Left renal cortex interstitium (tissue), 4 donors: ENCODE results near the gene MORF4L1. TPM values are rescaled to one million over a fixed set of nuclear protein-coding genes. Genes with fewer than 3 reads are reported as not detected.
"Not testable (repeated sequence)": the region's sequence is repeated elsewhere in the genome, so short reads cannot be mapped to it uniquely, and the experiment has no call there.

Experiments
- DNase-seq, 4 donors: peaks; one replicate each; pipeline ENCODE4 v3.0.0-alpha.2; 2013; ENCODE audit warnings: low read depth in 4 of 4, low spot score in 2 of 4, missing footprints in 1 of 4
- polyA plus RNA-seq, 4 donors: library from polyadenylated mRNA; unstranded; fragments of 120-200 nt; gene quantifications; one replicate each; pipeline ENCODE4 v1.2.1, GENCODE V29; 2013; ENCODE audit not compliant: insufficient read length in 4 of 4

Gene MORF4L1, protein sequence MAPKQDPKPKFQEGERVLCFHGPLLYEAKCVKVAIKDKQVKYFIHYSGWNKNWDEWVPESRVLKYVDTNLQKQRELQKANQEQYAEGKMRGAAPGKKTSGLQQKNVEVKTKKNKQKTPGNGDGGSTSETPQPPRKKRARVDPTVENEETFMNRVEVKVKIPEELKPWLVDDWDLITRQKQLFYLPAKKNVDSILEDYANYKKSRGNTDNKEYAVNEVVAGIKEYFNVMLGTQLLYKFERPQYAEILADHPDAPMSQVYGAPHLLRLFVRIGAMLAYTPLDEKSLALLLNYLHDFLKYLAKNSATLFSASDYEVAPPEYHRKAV
- polyA plus RNA-seq, result 100 to 1,000 TPM; 702 to 832 (median 748) TPM

DNA sequence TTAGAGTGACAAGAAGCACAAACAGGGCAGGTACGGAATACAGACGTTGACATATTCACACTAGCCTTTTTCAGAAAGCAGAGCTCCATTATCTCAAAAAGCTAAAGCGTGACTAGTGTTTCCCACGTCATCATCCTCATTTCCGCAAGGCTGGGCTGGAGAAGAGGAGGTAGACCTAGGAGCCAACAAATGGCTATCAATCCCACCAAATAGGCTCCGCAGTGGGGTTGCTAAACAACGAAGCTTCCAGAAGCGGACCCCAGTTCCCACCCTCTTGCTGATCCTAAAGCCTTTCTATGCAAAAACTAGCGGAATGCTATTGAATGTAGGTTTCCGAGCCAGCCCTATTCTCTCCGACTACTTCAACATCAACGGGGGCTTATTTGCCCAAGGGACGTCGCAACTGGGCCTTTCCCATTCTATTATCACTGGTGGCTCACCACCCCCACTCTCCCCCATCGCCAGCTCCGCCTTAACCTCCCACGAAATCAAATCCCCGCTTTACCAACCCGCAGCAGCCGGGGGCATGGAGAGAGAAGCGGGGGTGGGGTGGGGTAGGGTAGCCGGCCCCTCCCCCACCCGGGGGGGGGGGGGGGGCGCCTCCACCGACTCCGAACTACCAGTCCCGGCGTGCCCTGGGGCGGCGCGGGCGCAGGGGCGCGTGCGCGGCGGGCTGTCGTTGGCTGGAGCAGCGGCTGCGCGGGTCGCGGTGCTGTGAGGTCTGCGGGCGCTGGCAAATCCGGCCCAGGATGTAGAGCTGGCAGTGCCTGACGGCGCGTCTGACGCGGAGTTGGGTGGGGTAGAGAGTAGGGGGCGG is at the start of gene MORF4L1:
MORF4L1 (plus strand) TSS at position 736 of the 817 bp plus-strand sequence. CDS start 128 bp downstream, outside the sequence.
- DNase-seq, result peak; percentile 77 to 91 (median 88)

DNA sequence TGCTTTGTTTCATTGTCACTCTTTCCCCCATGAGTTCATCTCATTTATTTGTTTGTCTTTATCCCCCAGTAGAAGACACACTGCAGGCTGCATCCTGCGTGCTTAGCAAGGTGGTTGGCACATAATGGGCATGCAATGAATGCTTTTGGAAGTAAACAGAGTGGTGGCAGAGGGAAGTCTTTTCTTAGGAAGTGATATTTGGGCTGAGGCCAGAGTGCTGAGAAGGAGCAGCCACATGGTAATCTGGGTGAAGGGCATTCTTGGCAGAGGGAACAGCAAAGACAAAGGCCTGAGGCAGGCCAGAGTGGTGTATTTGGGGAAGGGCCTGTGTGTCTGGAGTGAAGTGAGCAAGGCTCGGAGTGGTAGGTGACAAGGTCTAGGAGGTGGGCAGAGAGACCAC is 43.8 kb upstream of the MORF4L1 start:
- no peak for DNase-seq

DNA sequence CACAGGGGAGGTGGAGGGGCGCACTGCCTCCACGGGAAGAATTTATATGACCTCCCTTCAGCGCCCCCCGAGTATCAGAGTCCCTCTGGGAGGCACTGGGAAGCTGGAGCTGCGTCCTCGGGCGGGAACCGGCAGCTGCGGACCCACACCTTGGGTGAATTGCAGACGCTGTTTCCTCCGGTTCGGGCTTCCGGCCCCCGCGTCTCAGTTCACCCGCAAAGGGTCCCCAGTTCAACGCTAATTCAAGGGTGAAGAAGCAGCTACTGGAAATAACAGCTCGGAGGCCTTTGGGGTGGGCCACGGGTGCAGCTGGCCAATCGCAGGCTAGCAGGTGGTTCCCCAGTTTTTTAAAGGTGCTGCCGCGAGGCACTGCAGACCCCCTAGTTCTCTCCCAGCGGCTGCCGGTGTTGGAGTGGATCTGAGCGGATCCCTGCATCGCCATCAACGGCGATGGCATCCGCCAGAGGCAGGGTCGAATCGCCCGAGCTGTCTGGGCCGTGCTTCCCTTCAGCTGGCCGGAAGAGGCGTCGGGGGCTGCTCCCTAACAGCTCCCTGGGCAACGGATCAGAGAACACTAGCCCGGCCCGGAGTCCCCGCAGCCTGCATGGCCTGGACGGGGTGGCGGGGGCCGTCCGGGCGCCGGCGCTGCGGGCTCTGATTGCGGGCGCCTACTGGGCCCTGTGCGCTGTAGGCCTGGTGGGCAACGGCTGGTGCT is 42.0 kb upstream of the MORF4L1 start:
- DNase-seq, result no peak

DNA sequence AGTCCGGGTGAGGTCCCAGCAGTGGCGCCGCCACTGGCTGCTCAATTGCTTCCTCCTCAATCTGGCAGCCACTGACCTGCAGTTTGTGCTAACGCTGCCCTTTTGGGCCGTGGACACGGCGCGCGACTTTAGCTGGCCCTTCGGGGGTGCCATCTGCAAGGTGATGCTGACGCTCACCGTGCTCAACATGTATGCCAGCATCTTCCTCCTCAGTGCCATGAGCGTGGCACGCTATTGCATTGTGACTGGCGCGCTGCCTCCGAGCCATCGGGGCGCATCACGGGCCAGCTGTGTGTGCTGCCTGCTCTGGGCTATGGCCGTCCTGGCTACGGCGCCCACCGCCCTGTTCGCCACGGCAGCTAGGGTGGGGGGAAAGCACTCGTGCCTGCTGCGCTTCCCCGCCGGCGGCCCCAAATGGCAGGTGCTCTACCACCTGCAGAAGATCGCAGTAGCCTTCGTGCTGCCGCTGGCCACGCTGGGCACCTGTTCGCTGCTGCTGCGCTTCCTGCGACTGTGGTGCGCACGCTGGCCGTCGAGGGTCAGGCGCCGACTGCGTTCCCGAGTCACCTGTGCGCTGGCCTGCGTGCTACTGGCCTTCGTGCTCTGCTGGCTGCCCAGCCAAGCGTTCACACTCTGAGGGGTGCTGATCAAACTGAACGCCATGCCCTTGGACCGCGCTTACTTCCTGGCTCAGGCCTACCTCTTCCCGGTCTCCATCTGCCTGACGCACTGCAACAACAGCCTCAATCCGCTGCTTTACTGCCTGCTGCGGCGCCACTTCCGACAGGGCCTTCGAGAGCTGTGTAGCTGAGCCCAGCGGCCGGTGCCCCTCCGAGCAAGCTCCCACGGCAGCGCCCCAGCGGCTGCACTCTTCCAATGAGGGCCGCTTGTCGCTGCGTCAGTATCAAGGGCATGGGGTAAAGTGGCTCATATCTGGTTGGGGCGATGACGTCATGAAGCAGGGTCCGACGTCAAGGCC is 41.2 kb upstream of the MORF4L1 start:
- DNase-seq, result no peak

DNA sequence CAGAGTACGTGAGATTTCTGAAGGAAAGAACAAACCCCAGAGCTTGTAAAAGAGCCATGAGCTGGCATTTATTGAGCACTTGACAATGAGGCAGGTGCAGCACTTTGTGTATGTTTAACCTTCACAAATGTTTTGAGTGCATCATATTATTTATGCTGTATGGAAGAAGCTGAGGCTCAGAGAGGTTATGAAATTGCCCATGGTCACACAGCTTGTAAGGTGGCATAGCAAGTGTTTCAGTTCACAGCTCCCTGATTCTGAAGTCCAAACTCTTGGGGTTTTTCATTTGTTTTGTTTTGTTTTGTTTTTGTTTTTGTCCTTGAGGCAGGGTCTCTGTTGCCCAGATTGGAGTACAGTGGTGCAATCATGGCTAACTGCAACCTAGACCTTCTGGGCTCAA is 36.4 kb upstream of the MORF4L1 start:
- DNase-seq, result no peak

DNA sequence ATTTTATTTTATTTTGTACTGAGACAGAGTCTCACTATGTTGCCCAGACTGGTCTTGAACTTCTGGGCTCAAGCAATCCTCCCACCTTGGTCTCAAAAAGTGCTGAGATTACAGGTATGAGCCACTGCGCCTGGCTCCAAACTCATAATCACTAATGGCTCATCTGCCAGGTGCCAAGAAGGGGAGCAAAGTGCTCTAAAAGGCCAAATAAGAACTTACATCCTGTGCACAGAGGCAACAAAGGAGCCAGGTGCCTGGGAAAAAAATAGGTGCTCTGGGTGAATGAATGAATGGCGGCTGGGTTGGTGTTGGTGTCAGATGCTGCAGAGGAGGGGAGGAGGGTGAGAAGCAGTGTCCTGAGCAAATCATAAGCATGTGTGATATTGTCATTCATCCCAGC is 35.6 kb upstream of the MORF4L1 start:
- no peak for DNase-seq

DNA sequence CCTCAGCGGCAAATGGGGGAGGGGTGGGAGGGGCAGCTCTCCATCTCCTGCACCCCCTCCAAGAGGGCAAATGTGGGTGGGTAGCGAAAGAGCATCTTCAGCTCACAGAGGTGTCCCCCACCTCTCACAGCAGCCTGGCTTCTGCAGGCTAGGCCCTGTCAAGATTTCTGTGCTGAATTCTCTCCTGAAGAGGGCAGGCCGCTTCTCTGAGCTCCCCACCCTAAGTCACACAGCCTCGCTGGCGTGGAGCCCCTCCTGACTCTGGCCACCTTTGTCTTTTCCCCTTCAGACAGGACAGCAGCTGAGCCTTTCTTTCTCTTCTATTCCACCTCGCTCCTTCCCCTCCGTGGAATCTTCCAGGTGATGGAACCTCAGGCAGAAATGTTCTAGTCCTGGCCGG is 35.1 kb upstream of the MORF4L1 start:
- DNase-seq, result no peak

DNA sequence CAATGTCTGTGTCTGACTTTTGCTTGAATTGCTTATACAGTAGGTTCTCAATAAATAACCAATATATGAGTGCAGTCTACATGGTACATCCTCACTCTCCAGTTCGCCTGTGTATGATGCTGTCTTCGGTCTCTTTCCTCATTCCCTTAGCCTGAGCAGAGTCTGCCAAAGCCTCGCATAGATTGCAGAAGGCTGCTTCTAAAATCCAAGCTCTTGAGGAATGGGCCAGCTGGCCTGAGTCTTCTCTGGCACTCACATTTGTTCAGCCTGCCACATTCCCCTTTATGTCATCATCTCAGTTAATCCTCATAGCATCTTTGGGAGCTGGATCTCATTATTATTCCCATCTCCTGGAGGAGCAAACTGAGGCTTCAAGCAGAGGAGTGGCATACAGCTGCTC is 34.2 kb upstream of the MORF4L1 start:
- DNase-seq, result no peak

DNA sequence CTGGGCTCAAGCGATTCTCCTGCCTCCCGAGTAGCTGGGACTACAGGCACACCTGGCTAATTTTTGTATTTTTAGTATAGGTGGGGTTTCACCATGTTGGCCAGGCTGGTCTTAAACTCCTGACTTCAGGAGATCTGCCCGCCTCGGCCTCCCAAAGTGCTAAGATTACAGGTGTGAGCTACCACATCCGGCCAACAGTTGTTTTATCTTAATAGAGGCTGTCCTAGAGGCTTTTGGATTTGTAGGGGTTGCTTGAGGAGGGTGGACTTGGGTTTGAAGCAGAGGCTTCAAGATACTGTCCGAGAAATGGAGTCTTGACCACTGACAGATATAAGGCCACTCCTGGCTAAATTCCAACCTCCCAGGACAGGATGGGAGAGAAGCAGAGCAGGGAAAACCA is 33.5 kb upstream of the MORF4L1 start:
- DNase-seq, result not testable (repeated sequence)

DNA sequence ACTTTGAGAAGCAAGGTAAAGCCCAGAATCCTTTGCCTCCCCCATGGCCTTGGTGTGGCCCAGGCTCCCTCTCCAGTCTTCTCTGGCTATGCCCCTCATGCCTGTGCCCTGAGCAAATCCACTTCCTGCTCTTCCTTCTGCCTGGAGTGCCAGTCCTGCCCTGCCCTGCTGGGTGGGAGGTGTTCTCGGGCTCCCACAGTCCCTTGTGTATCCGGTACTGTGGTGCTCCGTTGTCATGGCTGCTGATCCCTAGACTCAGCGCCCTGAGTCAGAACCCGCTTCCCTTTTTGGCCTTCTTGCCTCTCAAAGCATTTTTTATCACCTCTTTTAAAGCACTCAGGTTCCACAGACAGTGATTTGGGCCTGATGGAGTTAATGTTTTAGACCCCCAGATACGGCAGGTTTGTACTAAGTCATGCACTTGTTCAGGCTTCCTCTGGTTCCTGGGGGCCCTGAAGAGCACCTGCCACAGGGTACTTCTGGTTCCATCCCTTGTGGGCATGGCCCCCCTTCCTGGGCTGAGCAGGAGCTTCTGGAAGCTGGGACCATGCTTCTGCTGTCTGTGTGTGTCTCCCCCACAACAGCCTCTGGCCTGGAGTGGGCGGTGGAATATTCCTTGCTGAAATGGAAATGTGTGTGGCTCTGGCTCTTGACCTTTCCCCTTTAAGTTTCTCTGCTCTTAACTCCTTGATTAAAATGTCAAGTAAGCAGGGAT is 31.9 kb upstream of the MORF4L1 start:
- no peak for DNase-seq

DNA sequence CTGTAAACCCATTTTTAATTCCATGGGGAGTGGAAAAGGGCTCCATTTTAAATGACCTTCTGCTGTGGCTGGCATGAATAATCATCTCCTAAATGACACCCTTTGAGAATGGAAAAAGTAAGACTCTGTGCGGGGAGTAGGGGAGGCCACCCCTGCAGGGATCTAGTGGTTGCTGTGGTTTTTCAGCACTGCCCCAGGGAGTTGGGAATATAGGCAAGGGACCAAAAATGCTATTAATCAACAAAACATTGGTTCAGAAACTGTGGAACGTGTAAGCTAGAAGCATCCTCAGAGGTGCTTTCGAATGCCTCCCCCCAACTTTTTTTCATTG is 31.3 kb upstream of the MORF4L1 start:
- no peak for DNase-seq

DNA sequence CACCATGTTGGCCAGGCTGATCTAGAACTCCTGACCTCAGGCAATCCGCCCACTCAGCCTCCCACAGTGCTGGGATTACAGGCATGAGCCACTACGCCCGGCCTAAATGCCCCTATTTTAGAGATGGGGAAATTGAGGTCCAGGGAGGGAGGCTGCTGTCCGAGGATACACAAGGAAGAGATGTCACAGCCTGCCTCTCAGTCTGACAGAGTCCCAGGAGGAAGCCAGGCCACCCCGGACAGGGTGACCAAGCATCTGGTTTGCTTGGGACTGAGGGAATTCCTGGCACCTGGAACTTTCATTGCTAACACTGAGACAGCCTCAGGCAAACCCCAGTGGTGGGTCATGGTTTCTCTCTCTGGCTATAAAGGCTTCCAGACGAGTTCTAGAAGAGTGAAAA is 30.8 kb upstream of the MORF4L1 start:
- DNase-seq, result no peak

DNA sequence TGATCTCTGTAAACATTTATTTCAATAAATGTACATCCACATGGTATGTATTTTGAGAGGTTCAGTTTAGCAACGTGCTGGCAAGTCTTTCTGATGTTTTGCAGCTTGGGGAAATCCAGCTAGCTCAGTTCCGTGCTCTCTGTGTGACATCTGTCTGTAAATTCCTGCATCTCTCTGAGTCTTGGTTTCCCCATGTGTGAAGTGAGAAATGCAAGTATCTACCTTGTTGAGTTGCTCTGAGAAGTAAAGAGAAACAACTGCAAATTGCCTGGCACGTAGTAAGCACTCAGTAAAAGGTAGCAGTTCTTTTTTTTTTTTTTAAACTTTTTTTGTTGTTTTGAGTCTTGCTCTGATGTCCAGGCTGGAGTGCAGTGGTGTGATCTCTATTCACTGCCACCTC is 30.2 kb upstream of the MORF4L1 start:
- DNase-seq, result no peak

DNA sequence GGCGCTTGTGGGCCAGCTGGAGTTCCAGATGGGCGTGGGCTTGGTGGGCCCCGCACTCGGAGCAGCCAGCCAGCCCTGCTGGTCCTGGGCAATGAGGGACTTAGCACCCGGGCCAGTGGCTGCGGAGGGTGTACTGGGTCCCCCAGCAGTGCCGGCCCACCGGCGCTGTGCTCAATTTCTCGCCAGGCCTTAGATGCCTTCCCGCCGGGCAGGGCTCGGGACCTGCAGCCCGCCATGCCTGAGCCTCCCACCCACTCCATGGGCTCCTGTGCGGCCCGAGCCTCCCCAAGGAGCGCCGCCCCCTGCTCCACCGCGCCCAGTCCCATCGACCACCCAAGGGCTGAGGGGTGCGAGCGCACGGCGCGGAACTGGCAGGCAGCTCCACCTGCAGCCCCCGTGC is 25.8 kb upstream of the MORF4L1 start:
- not testable (repeated sequence) for DNase-seq

DNA sequence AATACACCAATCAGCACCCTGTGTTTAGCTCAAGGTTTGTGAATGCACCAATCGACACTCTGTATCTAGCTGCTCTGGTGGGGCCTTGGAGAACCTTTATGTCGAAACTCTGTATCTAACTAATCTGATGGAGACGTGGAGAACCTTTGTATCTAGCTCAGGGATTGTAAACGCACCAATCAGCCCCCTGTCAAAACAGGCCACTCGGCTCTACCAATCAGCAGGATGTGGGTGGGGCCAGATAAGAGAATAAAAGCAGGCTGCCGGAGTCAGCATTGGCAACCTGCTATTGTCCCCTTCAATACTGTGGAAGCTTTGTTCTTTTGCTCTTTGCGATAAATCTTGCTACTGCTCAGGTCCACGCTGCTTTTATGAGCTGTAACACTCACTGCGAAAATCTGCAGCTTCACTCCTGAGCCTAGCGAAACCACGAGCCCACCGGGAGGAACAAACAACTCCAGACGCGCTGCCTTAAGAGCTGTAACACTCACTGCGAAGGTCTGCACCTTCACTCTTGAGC is 25.2 kb upstream of the MORF4L1 start:
- not testable (repeated sequence) for DNase-seq

DNA sequence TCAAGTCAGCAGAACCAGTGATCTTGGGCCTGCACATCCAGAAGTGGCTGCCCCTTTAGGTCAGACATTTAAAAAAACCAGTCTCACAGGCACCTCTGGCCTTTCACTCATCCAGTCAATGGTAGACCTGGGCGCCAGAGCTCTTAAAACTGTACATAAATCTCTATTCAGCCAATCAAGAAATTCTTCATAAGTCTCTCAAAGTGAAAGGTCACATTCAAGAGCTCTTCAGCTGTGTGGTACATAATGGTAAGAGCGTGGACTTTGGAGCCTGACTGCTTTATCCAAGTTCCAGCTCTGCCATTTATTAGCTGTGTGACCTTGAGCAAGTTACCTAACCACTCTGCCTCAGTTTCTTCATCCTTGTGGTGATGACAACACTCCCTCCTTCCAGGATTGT is 22.3 kb upstream of the MORF4L1 start:
- no peak for DNase-seq

DNA sequence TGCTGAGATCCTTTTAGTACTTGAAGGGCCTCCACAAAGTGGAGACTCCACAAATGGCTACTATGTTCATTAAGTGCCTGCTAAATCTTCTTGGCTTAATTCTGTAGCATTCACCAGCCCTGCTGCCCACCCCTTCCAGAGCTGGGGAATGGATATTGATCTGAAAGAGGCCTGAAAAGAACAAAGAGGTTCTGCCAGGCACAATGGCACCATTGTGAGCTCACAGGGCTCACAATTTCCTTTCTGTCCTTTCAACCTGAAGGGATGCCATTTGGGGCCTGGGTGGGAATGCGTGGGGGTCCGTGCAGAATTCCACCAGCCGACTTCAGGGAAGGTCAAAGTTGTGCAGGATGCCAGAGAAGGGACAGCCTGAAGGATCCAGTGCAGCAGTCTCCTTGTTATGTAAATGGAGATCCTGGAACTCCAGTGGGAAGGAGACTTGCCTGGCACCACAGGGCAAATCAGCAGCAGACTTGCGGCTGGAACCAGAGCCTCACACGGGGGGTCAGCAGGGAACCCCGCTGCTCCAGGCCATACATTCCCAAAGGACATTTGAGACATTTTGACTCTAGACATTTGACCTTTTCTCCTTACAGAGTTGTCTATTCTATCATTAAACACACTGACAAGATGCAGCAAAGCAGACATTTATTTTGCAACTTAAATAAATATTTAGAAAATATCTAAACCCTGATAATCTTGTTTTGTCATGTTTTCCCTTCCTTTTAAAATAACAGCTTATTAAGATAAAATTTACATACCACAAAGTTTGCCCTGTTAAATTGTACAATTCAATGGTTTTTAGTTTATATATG is 21.5 kb upstream of the MORF4L1 start:
- DNase-seq, result no peak

DNA sequence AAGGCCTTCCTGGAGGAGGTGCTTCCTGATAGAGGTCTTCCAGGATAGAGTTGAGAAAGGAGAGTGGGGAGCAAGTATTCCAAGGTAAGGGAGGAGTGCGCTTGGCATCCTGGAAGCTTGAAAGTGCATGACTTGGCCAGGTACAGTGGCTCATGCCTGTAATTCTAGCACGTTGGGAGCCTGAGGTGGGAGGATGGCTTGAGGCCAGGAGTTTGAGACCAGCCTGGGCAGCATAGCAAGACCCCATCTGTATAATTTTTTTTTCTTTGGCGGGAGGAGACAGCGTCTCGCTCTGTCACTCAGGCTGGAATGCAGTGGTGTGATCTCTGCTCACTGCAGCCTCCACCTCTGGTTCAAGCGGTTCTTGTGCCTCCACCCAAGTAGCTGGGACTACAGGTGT is 19.2 kb upstream of the MORF4L1 start:
- no peak for DNase-seq
